ENCODE results near the gene CCNJL. TPM values are rescaled to one million over a fixed set of nuclear protein-coding genes. Genes with fewer than 3 reads are reported as not detected.

The CCNJL gene
- total RNA-seq, 1 donor from 2014 or later = 9.4 TPM

DNA sequence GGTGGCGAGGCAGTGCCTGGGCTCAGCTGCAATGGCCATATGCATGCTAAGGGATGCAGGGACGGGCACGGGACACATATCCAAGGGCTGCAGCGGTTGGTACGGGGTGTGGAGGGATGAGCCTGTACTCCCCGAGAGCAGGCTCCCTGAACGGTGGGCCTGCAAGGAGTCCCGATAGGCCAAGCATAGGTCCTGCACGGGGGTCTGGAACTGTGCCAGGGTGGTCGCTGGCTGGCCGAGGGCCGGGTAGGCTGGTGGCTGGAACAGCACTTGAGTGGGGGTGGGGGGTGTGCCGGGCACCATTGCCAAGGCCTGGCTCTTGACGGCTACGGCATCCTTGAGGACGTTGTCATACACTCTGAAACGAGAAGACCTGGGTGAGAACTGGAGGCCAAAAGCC is 58.9 kb downstream of the CCNJL start:
- no peak overlapping the region for H3K9ac ChIP-seq
- DNase-seq (ENCODE audit: low spot score) = no peak
- H3K4me3 Mint-ChIP-seq = no peak overlapping the region
- no peaks in the 10 kb centered on the region for H3F3A ChIP-seq (ENCODE audit: low read depth)
- peaks cover 20% of the 10 kb centered on the region for H3K36me3 Mint-ChIP-seq
- no peak for TF ChIP-seq EZH2 (IDR thresholded peaks at IDR 0.05)
- TF ChIP-seq EZH2phosphoT487 (IDR thresholded peaks at IDR 0.05) = no peak
- TF ChIP-seq, protein P1, sequence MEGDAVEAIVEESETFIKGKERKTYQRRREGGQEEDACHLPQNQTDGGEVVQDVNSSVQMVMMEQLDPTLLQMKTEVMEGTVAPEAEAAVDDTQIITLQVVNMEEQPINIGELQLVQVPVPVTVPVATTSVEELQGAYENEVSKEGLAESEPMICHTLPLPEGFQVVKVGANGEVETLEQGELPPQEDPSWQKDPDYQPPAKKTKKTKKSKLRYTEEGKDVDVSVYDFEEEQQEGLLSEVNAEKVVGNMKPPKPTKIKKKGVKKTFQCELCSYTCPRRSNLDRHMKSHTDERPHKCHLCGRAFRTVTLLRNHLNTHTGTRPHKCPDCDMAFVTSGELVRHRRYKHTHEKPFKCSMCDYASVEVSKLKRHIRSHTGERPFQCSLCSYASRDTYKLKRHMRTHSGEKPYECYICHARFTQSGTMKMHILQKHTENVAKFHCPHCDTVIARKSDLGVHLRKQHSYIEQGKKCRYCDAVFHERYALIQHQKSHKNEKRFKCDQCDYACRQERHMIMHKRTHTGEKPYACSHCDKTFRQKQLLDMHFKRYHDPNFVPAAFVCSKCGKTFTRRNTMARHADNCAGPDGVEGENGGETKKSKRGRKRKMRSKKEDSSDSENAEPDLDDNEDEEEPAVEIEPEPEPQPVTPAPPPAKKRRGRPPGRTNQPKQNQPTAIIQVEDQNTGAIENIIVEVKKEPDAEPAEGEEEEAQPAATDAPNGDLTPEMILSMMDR (IDR thresholded peaks at IDR 0.05) = no peak
- no peaks in the 10 kb centered on the region for H3K9me3 Mint-ChIP-seq
- no peaks in the 10 kb centered on the region for H3K79me2 ChIP-seq (ENCODE audit: low read depth)
- no peak overlapping the region for H3K4me3 ChIP-seq
- H3K4me1 ChIP-seq = no peaks in the 10 kb centered on the region
- H3K27ac Mint-ChIP-seq = no peak overlapping the region
- H2AFZ ChIP-seq (replicated peaks) = no peak overlapping the region
- H3K36me3 ChIP-seq = no peaks in the 10 kb centered on the region
- H3K4me2 ChIP-seq = no peak overlapping the region
- peaks cover 15% of the 10 kb centered on the region for H3K4me1 Mint-ChIP-seq
- H3K27me3 Mint-ChIP-seq (ENCODE audit: insufficient read depth, low read depth) = peaks cover 5% of the 10 kb centered on the region
- H4K20me1 ChIP-seq (ENCODE audit: low read depth) = no peaks in the 10 kb centered on the region
- H3K9me3 ChIP-seq (ENCODE audit: low read depth) = no peaks in the 10 kb centered on the region
- no peaks in the 10 kb centered on the region for H3K27me3 ChIP-seq
- H3K27ac ChIP-seq = no peak overlapping the region

DNA sequence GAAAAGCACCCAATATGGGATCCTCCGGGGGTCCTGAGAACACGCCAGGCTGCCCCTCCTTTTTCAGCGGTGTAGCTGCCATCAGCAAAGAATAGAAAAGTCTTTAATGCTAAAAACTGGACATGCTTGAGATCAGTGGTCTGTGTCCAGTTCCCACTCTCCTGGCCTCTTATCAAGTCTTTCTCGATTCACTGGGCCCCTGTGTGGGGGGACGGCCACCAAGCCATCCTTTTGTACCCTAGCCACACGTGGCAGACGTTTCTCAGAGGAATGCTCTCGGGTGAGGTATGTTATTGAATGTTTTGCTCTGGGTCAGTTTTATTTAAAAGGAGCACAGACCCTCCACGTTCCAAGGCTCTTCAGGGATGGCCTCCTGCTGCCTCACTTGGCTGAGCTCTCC is 59.4 kb downstream of the CCNJL start:
- TF ChIP-seq EZH2phosphoT487 (IDR thresholded peaks at IDR 0.05) = no peak
- Mint-ChIP-seq H3K4me3 (no peak overlapping the region), H3K9me3 (no peaks in the 10 kb centered on the region), H3K36me3 (peaks cover 17% of the 10 kb centered on the region), H3K4me1 (peaks cover 15% of the 10 kb centered on the region), H3K27ac (no peak overlapping the region), H3K27me3 (ENCODE audit: insufficient read depth, low read depth) (peaks cover 5% of the 10 kb centered on the region)
- Histone ChIP-seq H3K9ac (no peak overlapping the region), H3K27ac (no peak overlapping the region), H2AFZ (replicated peaks) (no peak overlapping the region), H3K9me3 (ENCODE audit: low read depth) (no peaks in the 10 kb centered on the region), H3F3A (ENCODE audit: low read depth) (no peaks in the 10 kb centered on the region), H3K36me3 (no peaks in the 10 kb centered on the region), H3K27me3 (no peaks in the 10 kb centered on the region), H3K4me2 (no peak overlapping the region), H4K20me1 (ENCODE audit: low read depth) (no peaks in the 10 kb centered on the region), H3K4me3 (no peak overlapping the region), H3K79me2 (ENCODE audit: low read depth) (no peaks in the 10 kb centered on the region), H3K4me1 (no peaks in the 10 kb centered on the region)
- DNase-seq (ENCODE audit: low spot score) = no peak

DNA sequence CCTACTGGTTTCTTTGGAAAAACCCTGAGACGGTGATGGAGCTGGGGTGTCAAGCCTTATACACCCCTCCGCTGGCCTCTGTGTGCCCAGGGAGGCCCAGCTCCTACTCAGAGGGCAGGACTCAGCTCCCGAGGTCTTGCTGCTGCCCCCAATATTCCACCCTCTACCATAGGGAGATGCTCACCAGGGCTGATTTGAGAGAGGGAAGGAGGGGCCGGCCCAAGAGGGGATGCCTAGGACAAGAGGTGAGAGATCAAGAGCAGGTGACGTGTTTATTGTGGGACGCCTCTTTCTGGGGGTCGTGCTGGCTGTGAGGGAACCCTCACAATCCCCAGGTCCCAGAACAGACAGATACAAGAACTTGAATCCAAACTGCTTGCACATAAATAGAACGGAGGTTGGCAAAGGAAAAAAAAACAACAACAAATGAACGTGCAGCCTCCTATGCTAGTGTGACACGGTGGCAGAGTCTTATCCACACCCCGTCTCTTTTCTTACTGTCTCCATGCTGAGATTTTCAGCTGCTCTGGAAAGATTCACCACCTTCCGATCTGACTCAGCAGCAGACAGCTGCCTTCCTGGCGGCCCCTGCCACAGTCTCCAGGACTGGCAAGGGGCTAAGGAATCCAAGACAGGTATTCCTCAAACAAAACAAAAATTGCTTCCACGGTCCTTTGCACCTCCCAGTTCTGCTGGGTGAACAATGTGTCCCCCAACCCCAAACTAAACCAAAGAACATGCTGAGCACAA is 60.8 kb downstream of the CCNJL start:
- H3K9me3 Mint-ChIP-seq = no peaks in the 10 kb centered on the region
- H3K27ac Mint-ChIP-seq = no peak overlapping the region
- no peak overlapping the region for H3K4me3 Mint-ChIP-seq

More for the DNA sequence above, 60.8 kb downstream of the CCNJL start:
- Histone ChIP-seq H3K4me3 (no peak overlapping the region), H3K4me2 (no peak overlapping the region), H3K79me2 (ENCODE audit: low read depth) (no peaks in the 10 kb centered on the region), H3K36me3 (no peaks in the 10 kb centered on the region), H3K4me1 (no peaks in the 10 kb centered on the region), H3K27ac (no peak overlapping the region), H3K9ac (no peak overlapping the region), H4K20me1 (ENCODE audit: low read depth) (no peaks in the 10 kb centered on the region), H3F3A (ENCODE audit: low read depth) (no peaks in the 10 kb centered on the region), H3K27me3 (no peaks in the 10 kb centered on the region), H3K9me3 (ENCODE audit: low read depth) (no peaks in the 10 kb centered on the region), H2AFZ (replicated peaks) (no peak overlapping the region)
- peaks cover 15% of the 10 kb centered on the region for H3K4me1 Mint-ChIP-seq
- peaks cover 14% of the 10 kb centered on the region for H3K36me3 Mint-ChIP-seq
- no peak for TF ChIP-seq EZH2phosphoT487 (IDR thresholded peaks at IDR 0.05)
- TF ChIP-seq EZH2 (IDR thresholded peaks at IDR 0.05) = no peak
- TF ChIP-seq, protein P1 (IDR thresholded peaks at IDR 0.05) = no peak
- peaks cover 5% of the 10 kb centered on the region for H3K27me3 Mint-ChIP-seq (ENCODE audit: insufficient read depth, low read depth)
- no peak for DNase-seq (ENCODE audit: low spot score)
